NOMO-1 (cell line): ENCODE data around the gene SLC2A5.
A peak's percentile ranks its signal among the peaks of the same experiment; 100 is the strongest.

Experiments used
- DNase-seq, 2 experiments: peaks; one replicate each; lab custom pipeline; 2025; ENCODE audit not compliant: unreplicated experiment in 2 of 2; lab: John Stamatoyannopoulos, UW

SLC2A5 gene, protein sequence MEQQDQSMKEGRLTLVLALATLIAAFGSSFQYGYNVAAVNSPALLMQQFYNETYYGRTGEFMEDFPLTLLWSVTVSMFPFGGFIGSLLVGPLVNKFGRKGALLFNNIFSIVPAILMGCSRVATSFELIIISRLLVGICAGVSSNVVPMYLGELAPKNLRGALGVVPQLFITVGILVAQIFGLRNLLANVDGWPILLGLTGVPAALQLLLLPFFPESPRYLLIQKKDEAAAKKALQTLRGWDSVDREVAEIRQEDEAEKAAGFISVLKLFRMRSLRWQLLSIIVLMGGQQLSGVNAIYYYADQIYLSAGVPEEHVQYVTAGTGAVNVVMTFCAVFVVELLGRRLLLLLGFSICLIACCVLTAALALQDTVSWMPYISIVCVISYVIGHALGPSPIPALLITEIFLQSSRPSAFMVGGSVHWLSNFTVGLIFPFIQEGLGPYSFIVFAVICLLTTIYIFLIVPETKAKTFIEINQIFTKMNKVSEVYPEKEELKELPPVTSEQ

DNA sequence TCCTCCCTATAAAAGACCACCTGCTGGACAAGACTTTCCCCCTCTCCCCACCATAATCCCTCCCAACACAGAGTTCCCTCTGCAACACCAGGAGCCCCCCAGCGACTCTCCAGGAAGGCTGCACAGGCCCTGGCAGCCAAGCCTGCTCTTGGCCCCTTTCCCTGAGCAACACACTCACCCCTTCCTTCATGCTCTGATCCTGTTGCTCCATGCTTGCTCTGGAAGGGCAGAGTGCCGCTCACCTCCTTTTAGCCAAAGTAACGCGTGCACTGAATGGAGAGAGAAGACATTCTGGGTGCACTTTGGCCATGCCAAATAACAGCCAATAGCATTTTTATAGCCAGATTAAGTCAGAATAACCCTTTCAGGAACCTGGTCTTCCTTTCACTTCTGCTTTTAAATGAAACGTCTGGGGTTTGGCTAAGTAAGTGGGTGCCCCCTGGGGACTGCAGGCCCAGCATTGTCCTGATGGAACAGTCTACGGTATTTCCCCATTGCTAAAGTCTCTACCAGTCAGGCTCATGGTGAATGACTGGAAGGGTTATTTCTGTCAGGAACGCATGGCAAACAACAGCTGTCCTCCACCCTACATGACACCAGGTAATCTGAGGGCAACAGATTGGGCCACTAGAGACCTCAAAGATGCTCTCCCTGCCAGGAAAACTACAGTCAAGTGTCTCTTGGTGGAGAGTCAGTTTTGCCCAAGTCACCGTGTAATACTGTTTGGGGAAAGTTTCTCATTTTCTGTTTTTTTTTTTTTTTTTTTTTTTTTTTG lies at the start of gene SLC2A5:
Gene SLC2A5 (minus strand): TSS at position 310 of the 775 bp plus-strand sequence. CDS start 99 bp downstream, at position 211.
- peak; percentile 95 to 96 for DNase-seq

DNA sequence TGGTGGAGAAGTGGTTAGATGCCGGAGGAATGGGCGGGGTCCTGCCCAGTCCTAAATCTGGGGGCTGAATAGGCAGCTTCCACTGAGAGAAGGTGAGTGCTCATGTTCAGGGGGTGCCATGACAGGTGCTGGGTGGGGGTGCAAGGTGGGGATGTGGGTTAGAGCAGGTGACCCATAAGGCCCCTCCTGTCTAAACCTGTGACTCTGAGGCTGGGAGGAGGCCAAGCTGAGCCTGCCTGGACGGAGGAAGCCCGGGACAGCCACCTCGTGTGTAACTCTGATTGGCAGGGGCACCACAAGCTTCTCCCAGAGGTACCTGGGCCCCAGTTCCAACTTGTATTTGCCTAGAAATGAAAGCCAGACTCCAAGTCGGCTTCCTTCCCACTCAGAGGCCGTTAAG lies 48.8 kb upstream of the SLC2A5 start:
- no peak for DNase-seq

DNA sequence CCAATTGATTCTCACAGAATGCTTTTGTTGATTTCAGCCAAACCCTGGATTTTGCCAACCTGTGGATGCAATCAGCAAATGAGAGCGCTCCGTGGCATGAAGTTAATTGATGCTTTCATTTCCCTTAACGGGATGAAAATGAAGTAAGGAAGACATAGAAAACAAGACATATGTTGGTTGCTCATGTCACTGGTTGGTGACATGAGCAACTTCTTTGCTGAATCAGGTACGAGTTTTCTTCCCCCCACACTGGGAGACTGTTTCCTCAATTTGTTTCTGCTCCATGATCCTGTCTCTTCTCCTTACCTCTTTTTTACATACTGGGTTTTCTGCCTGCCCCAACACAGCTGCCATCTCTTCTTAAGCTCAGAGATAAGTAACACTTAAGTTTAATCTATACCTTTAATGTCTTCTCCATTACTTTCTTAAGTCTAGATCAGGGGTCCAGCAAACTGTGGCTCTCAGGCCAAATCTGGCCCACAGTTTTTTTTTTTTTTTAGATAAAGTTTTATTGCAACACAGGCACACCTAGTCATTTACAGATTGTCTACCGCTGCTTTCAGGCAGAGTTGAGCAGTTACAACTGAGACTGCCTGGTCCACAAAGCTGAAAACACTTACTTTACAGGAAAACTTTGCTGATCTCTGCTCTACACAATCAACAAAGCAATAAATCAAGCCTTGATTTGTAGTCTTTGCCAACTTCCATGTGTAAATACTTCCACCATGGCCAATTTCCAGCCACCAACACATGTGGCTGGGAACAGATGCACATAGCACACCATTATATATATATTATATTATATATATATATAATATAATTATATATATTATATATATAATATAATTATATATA lies 46.1 kb upstream of the SLC2A5 start:
- peak in 1 of 2 experiments; percentile 21 for DNase-seq

DNA sequence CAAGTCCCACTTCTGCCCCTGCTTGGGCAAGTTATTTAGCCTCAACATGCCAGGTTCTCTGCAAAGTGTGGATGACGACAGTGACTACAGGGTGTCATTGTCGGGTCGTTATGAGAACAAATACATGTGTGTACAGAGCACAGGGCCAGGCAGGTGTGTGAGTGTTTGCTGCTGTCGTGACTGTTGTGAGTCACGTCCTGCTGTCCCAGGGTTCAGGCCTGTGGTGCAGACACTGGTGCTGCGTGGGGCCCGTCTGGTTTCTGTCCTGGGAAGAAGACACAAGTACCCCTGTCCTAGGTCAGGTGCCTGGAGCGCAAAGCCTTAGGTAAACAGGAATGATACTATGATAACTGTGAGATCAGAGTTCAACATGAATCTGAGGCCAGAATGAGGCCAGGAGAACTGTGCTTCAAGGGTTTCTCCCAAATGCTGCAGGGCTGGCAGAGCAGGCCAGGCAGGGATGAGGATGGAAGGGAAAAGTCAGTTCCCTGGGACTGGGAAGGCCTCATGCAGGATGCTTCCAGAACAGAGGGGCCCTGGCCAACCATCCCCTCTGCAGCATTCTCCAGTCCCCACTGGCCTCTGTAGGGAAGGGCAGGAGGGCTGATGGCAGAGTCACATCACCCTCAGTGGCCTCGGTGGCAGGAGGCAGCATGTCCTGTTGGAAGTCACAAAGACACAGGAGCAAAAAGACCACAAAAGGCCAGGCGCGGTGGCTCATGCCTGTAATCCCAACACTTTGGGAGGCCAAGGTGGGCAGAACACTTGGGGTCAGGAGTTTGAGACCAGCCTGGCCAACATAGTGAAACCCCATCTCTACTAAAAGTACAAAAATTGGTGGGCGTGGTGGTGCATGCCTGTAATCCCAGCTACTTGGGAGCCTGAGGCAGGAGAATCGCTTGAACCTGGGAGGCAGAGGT lies 43.8 kb upstream of the SLC2A5 start:
- no peak for DNase-seq

DNA sequence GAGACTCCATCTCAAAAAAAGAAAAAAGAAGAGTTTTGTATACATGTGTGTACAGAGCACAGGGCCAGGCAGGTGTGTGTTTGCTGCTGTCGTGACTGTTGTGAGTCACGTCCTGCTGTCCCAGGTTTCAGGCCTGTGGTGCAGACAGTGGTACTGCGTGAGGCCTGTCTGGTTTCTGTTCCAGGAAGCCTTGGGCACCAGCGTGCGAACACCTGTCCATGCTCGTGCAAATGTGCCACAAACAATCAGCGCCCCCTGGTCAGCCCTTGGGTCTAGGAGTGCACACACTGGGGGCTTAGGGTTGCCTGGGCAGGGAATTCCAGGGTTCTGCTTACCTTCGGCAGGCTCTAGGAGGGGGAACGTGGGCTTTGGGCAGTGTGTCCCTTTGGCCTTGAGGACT lies 42.5 kb upstream of the SLC2A5 start:
- no peak for DNase-seq

DNA sequence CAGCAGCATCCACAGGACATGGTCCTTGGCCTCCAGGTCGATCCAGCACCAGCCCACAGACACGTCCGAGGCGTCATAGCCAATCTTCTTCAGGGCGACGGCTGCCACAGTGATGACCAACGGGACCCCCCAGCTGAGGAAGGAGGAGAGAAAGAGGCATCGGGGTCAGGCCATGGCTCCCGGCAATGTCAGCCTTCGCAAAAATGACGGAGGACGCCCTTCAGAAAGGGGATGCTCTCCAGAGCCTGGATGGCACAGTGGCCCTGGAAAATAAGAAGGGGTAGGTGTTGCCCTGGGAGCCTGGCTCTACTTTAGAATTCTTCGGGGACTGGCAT lies 41.9 kb upstream of the SLC2A5 start:
- no peak for DNase-seq

DNA sequence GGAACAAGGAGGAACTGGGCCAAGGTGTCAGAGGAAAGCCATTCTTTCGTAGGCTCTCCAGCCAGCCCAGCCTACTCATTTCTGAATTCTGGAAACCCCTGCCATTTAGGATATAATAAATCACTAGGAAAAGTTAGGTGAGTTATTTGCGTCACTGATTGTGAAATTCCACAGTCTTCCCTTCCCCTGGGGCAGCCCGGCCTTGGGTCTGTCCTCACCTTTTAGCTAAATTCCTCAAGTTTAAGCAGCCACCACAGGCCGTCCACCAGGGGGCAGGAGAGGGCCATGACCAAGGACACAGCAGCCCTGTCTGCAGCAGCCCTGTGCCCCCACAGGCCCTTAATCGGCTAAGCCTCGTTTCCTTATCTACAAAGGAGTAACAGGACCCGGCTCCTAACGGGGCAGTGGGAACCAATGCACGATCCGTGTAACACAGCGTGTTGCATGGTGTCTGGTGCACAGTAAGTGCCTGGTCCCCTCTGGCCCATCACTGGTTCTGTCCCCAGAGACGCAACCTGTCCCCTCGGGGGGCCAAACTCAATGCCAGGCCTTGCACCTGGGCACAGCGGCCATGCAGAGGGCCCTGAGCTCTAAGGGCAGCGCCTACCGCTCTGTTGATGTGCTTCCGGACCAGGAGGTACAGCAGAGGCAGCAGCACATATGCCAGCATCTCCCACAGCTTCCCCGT lies 41.4 kb upstream of the SLC2A5 start:
- DNase-seq, result peak; percentile 70 to 80

DNA sequence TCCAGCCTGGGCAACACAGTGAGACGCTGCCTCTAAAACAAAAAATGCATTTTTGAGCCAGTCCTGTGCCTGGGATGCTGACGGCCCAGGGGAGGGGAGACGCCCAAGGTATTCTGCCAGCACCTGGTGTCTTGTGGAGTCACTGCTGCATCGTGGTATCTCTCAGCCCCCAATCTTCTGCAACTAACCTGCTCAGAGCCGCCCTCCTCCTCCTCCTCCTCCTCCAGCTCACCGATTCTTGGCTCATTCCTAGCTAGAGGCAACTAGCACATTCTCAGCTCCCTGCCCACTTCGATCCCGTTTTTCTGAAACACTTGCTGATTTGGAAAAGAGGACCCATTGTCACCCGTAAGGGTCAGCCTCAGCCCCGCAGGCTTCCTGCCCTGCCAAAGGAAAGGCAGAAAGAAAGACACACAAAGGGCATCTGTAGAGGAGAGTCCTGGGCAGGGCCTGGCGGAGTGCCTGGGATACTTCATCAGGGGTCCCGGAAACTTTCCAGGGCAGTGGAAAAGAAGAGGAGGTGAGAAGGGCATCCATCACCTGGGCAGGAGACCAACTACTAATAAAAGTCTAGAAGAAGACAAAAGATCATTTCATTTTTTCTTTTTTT lies 38.7 kb upstream of the SLC2A5 start:
- no peak for DNase-seq

DNA sequence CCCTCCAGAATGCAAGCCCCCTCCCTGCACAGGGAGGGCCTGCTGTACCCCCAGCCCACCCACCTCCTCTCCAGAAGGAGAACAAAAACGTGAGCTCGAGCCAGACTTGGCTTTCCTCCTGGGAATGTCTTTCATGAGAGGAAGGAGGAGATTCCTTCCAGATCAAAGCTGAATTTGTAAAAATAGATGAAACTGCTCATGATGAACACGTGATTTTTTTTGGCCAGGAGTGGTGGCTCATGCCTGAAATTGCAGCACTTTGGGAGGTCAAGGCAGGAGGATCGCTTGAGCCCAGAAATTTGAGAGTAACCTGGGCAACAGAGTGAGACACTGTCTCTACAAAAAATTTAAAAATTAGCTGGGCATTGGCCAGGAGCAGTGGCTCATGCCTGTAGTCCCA lies 37.7 kb upstream of the SLC2A5 start:
- DNase-seq, result no peak

DNA sequence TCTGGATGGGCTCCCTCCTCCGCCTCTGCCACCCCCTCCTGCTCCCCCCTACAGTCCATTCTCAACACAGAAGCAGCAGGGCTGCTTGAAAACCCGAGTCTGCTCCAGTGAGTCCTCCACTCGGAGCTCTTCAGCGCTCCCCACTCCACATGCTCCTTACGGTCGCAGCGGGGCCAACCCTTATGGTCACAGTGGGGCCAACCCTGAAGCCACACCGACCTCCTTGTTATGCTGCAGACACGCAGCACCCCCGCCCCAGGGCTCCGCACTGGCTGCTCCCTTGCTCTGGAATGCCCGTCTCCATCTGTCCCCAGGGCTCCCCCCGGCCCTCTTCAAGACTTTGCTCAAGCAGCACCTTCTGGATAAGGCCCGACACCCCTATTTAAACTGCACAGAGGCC lies 36.9 kb upstream of the SLC2A5 start:
- no peak for DNase-seq

DNA sequence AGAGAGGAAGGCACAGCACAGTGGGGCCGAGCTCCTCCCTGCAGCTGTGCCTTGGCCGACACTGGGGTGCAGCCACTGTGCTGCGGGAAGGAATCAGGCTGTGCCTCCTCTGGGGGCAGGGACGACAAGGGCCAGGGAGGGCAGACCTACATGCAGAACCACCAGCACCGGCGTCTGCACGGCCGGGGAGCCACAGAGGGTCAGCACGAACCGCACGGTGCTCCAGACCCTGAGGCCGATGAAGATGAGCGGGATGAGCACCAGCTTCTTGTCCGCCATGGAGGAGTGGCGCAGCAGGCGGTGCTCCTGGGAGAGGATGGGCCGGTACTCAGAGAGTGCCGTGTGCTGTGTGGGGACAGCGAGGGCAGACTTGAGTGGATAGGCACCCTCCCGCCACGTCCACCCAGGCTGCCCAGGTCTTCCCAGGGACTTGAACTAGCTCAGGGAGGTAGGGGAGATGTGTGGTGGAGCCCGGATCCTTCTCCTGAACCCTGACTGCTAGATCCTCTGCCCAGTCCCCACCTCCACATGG lies 36.0 kb upstream of the SLC2A5 start:
- no peak for DNase-seq

DNA sequence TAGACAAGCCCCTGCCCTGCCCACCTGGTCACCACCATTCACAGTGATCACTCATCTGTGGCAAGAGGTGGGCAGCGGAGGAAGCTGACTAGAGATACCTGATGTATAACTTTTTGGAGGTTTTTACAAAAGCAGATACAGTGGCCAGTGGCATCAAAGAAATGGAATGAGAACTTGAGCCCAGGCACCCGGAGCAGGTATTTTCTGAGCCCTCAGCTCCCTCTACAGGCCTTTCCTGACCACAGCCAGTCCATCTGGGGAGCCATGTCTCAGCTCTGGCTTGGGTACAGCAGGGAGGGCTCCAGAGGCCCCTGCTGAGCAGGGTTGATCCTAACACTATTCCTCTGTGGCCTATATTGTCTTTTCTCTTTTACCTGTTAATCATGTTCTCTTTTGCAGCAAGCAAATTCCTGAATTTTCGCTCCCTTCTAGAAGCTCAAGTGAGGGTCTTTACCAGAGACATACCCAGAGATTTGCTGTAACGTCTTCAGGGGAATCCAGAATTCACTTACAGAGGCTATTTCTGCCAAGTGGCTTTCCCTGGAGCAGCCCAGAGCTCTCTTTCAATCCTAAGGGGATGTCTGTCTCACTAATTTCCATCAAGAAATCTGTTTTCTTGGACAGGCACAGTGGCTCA lies 32.2 kb upstream of the SLC2A5 start:
- DNase-seq, result peak; percentile 66 to 73

DNA sequence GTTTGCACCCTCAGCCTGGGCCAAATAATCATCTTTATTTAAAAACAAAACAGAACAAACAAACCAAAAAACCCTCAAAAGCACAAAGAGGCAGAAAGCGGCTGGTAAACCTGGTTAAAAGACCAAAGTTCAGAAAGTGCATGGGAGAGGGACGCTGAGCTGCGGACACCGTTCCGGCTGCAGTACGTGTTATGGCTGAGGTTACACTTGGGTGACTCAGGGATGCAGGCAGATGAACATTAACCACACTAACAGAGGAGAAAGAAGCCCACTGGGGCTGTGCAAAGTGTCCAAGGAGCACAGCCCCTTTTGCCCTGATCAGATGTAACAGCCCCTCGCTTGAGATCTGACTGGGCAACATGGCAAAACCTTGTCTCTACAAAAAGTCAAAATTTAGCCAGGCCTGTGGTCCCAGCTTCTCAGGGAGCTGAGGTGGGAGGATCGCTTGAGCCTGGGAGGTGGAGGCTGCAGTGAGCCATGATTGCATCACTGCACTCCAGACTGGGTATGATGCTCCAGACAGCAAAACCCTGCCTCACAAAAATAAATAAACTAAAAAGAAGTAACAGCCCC lies 31.1 kb upstream of the SLC2A5 start:
- DNase-seq, result no peak

DNA sequence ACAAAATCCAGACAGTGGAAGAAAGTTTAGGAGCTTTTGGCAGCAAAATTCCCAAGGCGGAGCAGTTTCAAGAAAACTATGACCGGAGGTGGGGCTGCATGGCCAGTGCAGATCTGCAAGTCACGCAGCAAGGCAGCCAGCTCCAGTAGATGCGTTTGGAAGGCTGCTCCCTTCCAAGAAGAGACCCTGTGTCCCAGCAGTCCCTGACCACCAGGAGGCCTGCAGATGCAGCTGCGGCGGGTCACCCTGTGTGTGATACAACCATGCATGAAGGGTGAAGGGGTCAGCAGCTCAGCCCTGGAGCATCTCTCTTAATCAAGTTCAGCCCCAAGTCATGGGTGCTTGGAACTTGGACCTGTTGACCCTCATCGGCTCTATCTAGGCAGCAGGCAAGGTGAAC lies 30.1 kb upstream of the SLC2A5 start:
- no peak for DNase-seq

DNA sequence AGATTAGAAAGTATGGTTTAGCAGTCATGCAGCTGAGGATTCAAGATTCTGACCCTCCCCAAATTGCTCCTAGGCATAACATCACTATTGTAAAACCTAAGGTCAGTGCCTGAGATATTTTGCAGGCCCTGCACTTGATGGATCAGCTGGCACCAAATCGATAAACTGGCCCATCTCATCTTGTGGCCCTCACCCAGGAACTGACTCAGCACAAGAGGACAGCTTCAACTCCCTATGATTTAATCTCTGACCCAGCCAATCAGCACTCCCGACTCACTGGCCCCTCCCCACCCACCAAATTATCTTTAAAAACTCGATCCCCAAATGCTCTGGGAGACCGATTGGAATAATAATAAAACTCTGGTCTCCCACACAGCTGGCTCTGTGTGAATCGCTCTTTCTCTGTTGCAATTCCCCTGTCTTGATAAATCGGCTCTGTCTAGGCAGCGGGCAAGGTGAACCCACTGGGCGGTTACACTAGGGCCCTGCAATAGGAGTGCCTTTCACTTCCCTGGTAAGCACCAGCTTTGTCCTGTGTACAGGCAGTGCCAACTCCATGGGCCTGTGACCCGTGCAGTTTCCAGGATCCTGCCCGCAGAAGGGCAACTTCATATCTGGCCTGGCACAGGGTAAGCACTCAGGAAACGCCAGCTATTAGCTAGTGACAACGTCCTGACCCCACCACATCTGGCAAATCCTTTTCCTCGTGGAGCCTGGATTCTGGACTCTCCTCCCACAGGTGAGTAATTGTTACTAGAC lies 28.7 kb upstream of the SLC2A5 start:
- DNase-seq, result no peak

DNA sequence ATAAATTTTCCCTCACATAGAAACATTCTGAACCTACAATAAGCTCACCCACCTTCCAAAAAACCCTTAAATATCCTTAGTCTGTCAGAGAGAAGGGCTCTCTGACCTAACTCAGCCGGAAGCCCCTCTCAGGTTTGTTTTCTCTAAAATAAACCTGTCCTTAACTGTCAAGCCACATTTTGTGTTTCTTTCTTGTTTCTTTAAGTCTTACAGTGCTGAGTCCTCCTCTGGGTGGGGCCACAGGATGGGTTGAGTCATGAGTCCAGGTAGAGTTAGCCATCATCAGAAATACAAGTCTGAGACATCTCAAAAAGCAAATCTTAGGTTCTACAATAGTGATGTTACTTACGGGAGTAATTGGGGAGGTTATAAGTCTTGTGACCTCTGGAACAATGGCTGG lies 26.4 kb upstream of the SLC2A5 start:
- DNase-seq, result no peak

DNA sequence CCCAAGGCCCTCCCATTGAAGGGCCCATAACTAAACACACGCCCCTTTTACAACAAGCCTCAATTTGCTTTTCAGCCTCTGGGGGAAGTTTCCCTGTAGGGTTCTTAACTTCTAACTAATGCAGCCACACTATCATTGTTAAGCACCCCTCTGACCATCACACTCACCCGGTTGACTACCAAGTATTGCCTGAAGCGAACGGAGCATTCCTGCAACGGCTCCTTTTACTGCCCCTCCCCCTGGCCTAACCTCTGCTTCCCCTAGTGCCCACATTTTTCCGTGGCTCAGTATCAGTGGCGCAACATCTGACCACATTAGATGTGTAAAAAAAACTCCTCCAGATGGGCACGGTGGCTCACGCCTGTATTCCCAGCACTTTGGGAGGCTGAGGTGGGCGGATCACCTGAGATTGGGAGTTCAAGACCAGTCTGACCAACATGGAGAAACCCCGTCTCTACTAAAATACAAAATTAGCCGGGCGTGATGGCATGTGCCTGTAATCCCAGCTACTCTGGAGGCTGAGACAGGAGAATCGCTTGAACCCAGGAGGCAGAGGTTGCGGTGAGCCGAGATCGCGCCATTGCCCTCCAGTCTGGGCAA lies 24.7 kb upstream of the SLC2A5 start:
- peak; percentile 49 to 54 for DNase-seq
